ENCODE measurements around the gene MACO1.

The MACO1 gene

DNA sequence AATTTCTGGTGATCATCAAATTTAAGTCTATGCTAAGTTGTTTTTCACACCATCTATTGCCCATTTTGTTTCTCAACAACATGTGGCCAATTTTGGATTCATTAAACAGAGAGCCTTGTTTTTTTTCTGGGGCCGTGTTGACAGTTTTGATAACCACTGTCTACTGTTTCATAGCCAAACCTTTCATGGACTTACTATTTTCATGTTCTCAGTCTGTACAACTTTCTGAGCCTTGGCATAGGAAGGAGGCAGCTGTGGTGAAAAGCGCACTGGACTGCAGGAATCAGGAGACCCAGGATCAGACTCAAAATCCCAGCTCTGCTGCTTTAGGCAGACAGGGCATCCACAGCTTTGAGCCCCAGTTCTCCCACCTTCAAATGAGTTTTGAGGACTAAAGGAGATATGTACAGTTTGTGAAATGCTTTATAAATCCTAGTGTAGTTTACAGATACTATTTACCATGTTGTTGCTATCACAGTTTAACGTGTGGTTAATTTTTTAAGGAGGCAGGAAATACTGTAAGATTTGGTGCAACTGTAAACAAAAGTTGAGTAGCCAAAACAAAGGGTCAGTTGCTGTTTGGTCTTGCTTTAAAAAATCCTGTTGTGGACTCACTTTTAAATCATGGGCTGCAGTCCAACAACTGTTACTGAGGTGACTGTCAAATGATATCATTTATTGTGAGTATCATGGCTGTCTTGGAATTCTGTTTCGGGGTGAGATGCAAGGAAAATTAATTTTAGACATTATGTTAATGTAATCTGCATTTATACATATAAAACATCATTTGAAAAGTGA lies 2.9 kb downstream of the MACO1 start:
- H3K9ac ChIP-seq (ENCODE audit: low read depth, low read length, poor library complexity): no peak overlapping the region
- H3K18ac ChIP-seq (ENCODE audit: low read length): no peak overlapping the region
- H4K8ac ChIP-seq (ENCODE audit: low read depth, low read length): no peak overlapping the region
- no peak overlapping the region for H2BK12ac ChIP-seq (ENCODE audit: low read length)
- no peak overlapping the region for H3K4ac ChIP-seq (ENCODE audit: low read length)
- no peak overlapping the region for H2BK5ac ChIP-seq (ENCODE audit: low read length)
- WGBS, 2 donors (ENCODE audit: extremely low coverage in 2 of 2, insufficient read length in 2 of 2, insufficient replicate concordance in 1 of 2): no CpG with 5 or more reads among the region's 4 CpGs
- DNase-seq (ENCODE audit: low spot score): no peak
- H3K27me3 ChIP-seq (ENCODE audit: control insufficient read depth in 3 of 3, insufficient read depth in 3 of 3, low read depth in 1 of 3, low read length in 3 of 3): no peaks in the 10 kb centered on the region
- H3K4me2 ChIP-seq (ENCODE audit: insufficient read depth, low read length, poor library complexity, severe bottlenecking): no peak overlapping the region
- no peak overlapping the region for H2BK120ac ChIP-seq (ENCODE audit: low read depth, low read length)
- H2AK5ac ChIP-seq (ENCODE audit: low read depth, low read length): no peak overlapping the region
- no peak overlapping the region for H4K91ac ChIP-seq (ENCODE audit: low read depth, low read length, poor library complexity)
- H3K23ac ChIP-seq (ENCODE audit: low read depth, low read length, poor library complexity): no peak overlapping the region
- no peaks in the 10 kb centered on the region for H3K9me3 ChIP-seq (replicated peaks in 1 of 2; ENCODE audit: control insufficient read depth in 2 of 2, insufficient read depth in 1 of 2, low read depth in 1 of 2, low read length in 2 of 2)
- H3K14ac ChIP-seq (ENCODE audit: low read length): no peak overlapping the region
- no peak overlapping the region for H3K27ac ChIP-seq (replicated peaks; ENCODE audit: low read length)
- H3K79me1 ChIP-seq (ENCODE audit: low read depth, low read length): peaks cover 3% of the 10 kb centered on the region
- no peak overlapping the region for H2BK15ac ChIP-seq (ENCODE audit: low read length)
- H2AFZ ChIP-seq (ENCODE audit: low read length): no peak overlapping the region
- no peaks in the 10 kb centered on the region for H3K36me3 ChIP-seq (replicated peaks in 1 of 2; ENCODE audit: control insufficient read depth in 2 of 2, insufficient read depth in 2 of 2, low read length in 2 of 2)
- no peaks in the 10 kb centered on the region for H3K4me1 ChIP-seq (ENCODE audit: control insufficient read depth in 2 of 2, insufficient read depth in 1 of 2, low read depth in 1 of 2, low read length in 2 of 2)
- no peak overlapping the region for H3K4me3 ChIP-seq (ENCODE audit: low read length in 2 of 2)

DNA sequence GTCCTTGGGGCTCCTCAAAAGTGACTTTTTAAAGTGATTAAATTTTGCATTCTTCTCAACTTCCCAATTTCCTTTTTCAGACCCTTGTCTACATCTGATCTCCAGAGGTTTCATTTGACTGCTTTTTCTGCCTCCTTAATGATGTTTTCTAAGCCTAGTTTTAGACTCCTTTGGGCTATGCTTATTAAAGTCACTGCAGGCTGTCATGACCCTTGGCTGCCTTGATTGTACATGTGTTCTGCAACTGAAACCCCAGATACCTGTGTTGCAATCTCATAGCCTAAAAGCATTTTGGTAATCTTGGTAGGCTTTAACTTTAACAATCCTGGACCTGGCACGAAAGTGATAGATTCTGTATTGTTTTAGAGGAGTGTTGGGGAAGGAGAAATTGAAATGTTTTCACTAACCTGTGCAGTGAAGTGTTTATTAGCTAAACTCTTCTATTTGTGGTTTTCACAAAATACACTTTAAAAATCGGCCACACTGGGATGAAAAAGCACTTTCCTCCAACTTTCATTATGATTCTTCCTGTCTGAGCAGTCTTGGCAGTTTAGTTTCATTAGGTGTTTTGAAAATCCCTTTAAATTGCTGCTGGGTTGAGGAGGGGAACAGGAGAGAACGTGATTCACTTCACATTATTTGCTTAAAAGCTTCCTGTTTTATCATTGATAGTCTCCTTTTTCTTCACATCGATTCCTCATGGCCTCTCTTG lies 4.9 kb downstream of the MACO1 start:
- H3K9ac ChIP-seq (ENCODE audit: low read depth, low read length, poor library complexity): no peak overlapping the region
- no peak overlapping the region for H3K23ac ChIP-seq (ENCODE audit: low read depth, low read length, poor library complexity)
- H3K4me1 ChIP-seq (ENCODE audit: control insufficient read depth in 2 of 2, insufficient read depth in 1 of 2, low read depth in 1 of 2, low read length in 2 of 2): no peaks in the 10 kb centered on the region
- H2BK12ac ChIP-seq (ENCODE audit: low read length): no peak overlapping the region
- no peak for DNase-seq (ENCODE audit: low spot score)
- WGBS, 2 donors (ENCODE audit: extremely low coverage in 2 of 2, insufficient read length in 2 of 2, insufficient replicate concordance in 1 of 2): no CpG with 5 or more reads among the region's 4 CpGs
- H3K4ac ChIP-seq (ENCODE audit: low read length): no peak overlapping the region
- no peaks in the 10 kb centered on the region for H3K27me3 ChIP-seq (ENCODE audit: control insufficient read depth in 3 of 3, insufficient read depth in 3 of 3, low read depth in 1 of 3, low read length in 3 of 3)
- no peaks in the 10 kb centered on the region for H3K9me3 ChIP-seq (replicated peaks in 1 of 2; ENCODE audit: control insufficient read depth in 2 of 2, insufficient read depth in 1 of 2, low read depth in 1 of 2, low read length in 2 of 2)
- H3K27ac ChIP-seq (replicated peaks; ENCODE audit: low read length): no peak overlapping the region
- no peak overlapping the region for H3K14ac ChIP-seq (ENCODE audit: low read length)
- H4K8ac ChIP-seq (ENCODE audit: low read depth, low read length): no peak overlapping the region
- H2BK120ac ChIP-seq (ENCODE audit: low read depth, low read length): no peak overlapping the region
- H3K18ac ChIP-seq (ENCODE audit: low read length): no peak overlapping the region
- H3K4me3 ChIP-seq (ENCODE audit: low read length in 2 of 2): no peak overlapping the region
- no peak overlapping the region for H2AK5ac ChIP-seq (ENCODE audit: low read depth, low read length)
- no peak overlapping the region for H2BK5ac ChIP-seq (ENCODE audit: low read length)
- no peaks in the 10 kb centered on the region for H3K36me3 ChIP-seq (replicated peaks in 1 of 2; ENCODE audit: control insufficient read depth in 2 of 2, insufficient read depth in 2 of 2, low read length in 2 of 2)
- H3K79me1 ChIP-seq (ENCODE audit: low read depth, low read length): peaks cover 3% of the 10 kb centered on the region
- no peak overlapping the region for H2BK15ac ChIP-seq (ENCODE audit: low read length)
- H4K91ac ChIP-seq (ENCODE audit: low read depth, low read length, poor library complexity): no peak overlapping the region
- H3K4me2 ChIP-seq (ENCODE audit: insufficient read depth, low read length, poor library complexity, severe bottlenecking): no peak overlapping the region
- no peak overlapping the region for H2AFZ ChIP-seq (ENCODE audit: low read length)

DNA sequence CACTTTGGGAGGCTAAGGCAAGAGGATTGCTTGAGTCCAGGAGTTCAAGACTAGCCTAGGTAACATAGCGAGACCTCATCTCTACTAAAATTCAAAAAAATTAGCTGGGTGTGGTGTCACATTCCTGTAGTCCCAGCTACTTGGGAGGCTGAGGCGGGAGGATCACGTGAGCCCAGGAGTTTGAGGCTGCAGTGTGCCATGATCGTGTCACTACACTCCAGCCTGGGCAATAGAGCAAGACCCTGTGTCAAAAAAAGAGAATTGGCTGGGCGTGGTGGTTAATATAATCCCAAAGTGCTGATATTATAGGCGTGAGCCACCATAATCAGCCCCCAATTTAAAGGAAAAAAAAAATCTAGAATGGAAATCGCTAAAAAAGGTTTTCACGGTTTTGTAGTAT lies 7.0 kb downstream of the MACO1 start:
- Histone ChIP-seq H4K91ac (ENCODE audit: low read depth, low read length, poor library complexity) (no peak overlapping the region), H3K4me3 (ENCODE audit: low read length in 2 of 2) (no peak overlapping the region), H3K4me2 (ENCODE audit: insufficient read depth, low read length, poor library complexity, severe bottlenecking) (no peak overlapping the region), H3K14ac (ENCODE audit: low read length) (no peak overlapping the region), H3K27me3 (ENCODE audit: control insufficient read depth in 3 of 3, insufficient read depth in 3 of 3, low read depth in 1 of 3, low read length in 3 of 3) (no peaks in the 10 kb centered on the region), H3K4ac (ENCODE audit: low read length) (no peak overlapping the region), H3K27ac (replicated peaks; ENCODE audit: low read length) (no peak overlapping the region), H2BK120ac (ENCODE audit: low read depth, low read length) (no peak overlapping the region), H3K9me3 (replicated peaks in 1 of 2; ENCODE audit: control insufficient read depth in 2 of 2, insufficient read depth in 1 of 2, low read depth in 1 of 2, low read length in 2 of 2) (no peaks in the 10 kb centered on the region), H3K4me1 (ENCODE audit: control insufficient read depth in 2 of 2, insufficient read depth in 1 of 2, low read depth in 1 of 2, low read length in 2 of 2) (no peaks in the 10 kb centered on the region), H3K36me3 (replicated peaks in 1 of 2; ENCODE audit: control insufficient read depth in 2 of 2, insufficient read depth in 2 of 2, low read length in 2 of 2) (no peaks in the 10 kb centered on the region), H4K8ac (ENCODE audit: low read depth, low read length) (no peak overlapping the region), H2AFZ (ENCODE audit: low read length) (no peak overlapping the region), H2BK12ac (ENCODE audit: low read length) (no peak overlapping the region), H3K79me1 (ENCODE audit: low read depth, low read length) (no peaks in the 10 kb centered on the region), H3K9ac (ENCODE audit: low read depth, low read length, poor library complexity) (no peak overlapping the region), H2BK15ac (ENCODE audit: low read length) (no peak overlapping the region), H2BK5ac (ENCODE audit: low read length) (no peak overlapping the region), H3K23ac (ENCODE audit: low read depth, low read length, poor library complexity) (no peak overlapping the region), H3K18ac (ENCODE audit: low read length) (no peak overlapping the region), H2AK5ac (ENCODE audit: low read depth, low read length) (no peak overlapping the region)
- DNase-seq (ENCODE audit: low spot score): no peak
- no CpG with 5 or more reads among the region's 8 CpGs for WGBS, 2 donors (ENCODE audit: extremely low coverage in 2 of 2, insufficient read length in 2 of 2, insufficient replicate concordance in 1 of 2)

DNA sequence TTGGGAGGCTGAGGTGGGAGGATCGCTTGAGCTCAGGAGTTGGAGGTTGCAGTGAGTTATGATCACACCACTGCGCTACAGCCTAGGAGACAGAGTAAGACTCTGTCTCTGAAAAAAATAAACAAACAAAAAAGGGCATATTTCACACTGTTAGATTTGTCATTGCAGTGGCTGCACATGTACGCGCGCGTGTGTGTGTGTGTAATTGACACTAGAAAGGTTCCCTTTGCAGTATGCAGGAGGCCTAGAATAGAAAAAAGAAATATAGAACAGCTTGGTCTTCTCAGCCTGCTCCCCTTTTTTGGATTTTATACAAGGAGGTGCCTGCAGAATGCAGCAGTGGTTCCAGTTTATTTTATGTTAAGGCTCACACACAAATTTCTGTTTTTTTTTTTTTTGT lies 8.6 kb downstream of the MACO1 start:
- Histone ChIP-seq H3K4me2 (ENCODE audit: insufficient read depth, low read length, poor library complexity, severe bottlenecking) (no peak overlapping the region), H3K4ac (ENCODE audit: low read length) (no peak overlapping the region), H4K8ac (ENCODE audit: low read depth, low read length) (no peak overlapping the region), H3K14ac (ENCODE audit: low read length) (no peak overlapping the region), H4K91ac (ENCODE audit: low read depth, low read length, poor library complexity) (no peak overlapping the region), H3K36me3 (replicated peaks in 1 of 2; ENCODE audit: control insufficient read depth in 2 of 2, insufficient read depth in 2 of 2, low read length in 2 of 2) (no peaks in the 10 kb centered on the region), H2AK5ac (ENCODE audit: low read depth, low read length) (no peak overlapping the region), H3K27ac (replicated peaks; ENCODE audit: low read length) (no peak overlapping the region), H3K4me3 (ENCODE audit: low read length in 2 of 2) (no peak overlapping the region), H2BK5ac (ENCODE audit: low read length) (no peak overlapping the region), H3K79me1 (ENCODE audit: low read depth, low read length) (no peaks in the 10 kb centered on the region), H2AFZ (ENCODE audit: low read length) (no peak overlapping the region), H3K23ac (ENCODE audit: low read depth, low read length, poor library complexity) (no peak overlapping the region), H3K18ac (ENCODE audit: low read length) (no peak overlapping the region), H3K27me3 (ENCODE audit: control insufficient read depth in 3 of 3, insufficient read depth in 3 of 3, low read depth in 1 of 3, low read length in 3 of 3) (no peaks in the 10 kb centered on the region), H2BK12ac (ENCODE audit: low read length) (no peak overlapping the region), H3K4me1 (ENCODE audit: control insufficient read depth in 2 of 2, insufficient read depth in 1 of 2, low read depth in 1 of 2, low read length in 2 of 2) (no peaks in the 10 kb centered on the region), H2BK120ac (ENCODE audit: low read depth, low read length) (no peak overlapping the region), H3K9me3 (replicated peaks in 1 of 2; ENCODE audit: control insufficient read depth in 2 of 2, insufficient read depth in 1 of 2, low read depth in 1 of 2, low read length in 2 of 2) (no peaks in the 10 kb centered on the region), H2BK15ac (ENCODE audit: low read length) (no peak overlapping the region), H3K9ac (ENCODE audit: low read depth, low read length, poor library complexity) (no peak overlapping the region)
- no peak for DNase-seq (ENCODE audit: low spot score)
- no CpG with 5 or more reads among the region's 6 CpGs for WGBS, 2 donors (ENCODE audit: extremely low coverage in 2 of 2, insufficient read length in 2 of 2, insufficient replicate concordance in 1 of 2)
